HG02870 (cell line): ENCODE results near the gene NECTIN1.
A peak's percentile ranks its signal among the peaks of the same experiment; 100 is the strongest.

Source experiments
- ATAC-seq: cut with Tn5 transposase; IDR thresholded peaks from one replicate; pipeline ENCODE4 v1.9.1; 2021; ENCODE audit warnings: mild to moderate bottlenecking, moderate library complexity; ENCODE audit not compliant: unreplicated experiment

Gene NECTIN1

GRCh38 chr11:119737366-119738058 lies 8.5 kb upstream of the NECTIN1 start:
- no peak for ATAC-seq

GRCh38 chr11:119734788-119735187 lies 5.8 kb upstream of the NECTIN1 start:
- no peak for ATAC-seq

GRCh38 chr11:119730789-119731386 lies 1.9 kb upstream of the NECTIN1 start:
- ATAC-seq = no peak

- ATAC-seq = no peak
These were observed 1.1 kb upstream of the NECTIN1 start for GRCh38 chr11:119729951-119730613.

- peak; percentile 19 for ATAC-seq
These were observed 554 bp upstream of the NECTIN1 start for GRCh38 chr11:119729581-119729927.

GRCh38 chr11:119728211-119728626 lies 781 bp downstream of the NECTIN1 start:
- no peak for ATAC-seq

GRCh38 chr11:119727523-119728151 lies 1.4 kb downstream of the NECTIN1 start:
- ATAC-seq = no peak

GRCh38 chr11:119726585-119727522 lies 2.1 kb downstream of the NECTIN1 start:
- ATAC-seq = no peak

GRCh38 chr11:119726150-119726553 lies 2.8 kb downstream of the NECTIN1 start:
- no peak for ATAC-seq

GRCh38 chr11:119724956-119725355 lies 4.0 kb downstream of the NECTIN1 start:
- ATAC-seq = no peak

GRCh38 chr11:119723952-119724325 lies 5.1 kb downstream of the NECTIN1 start:
- ATAC-seq = no peak

GRCh38 chr11:119723243-119723951 lies 5.6 kb downstream of the NECTIN1 start:
- ATAC-seq = no peak

GRCh38 chr11:119722281-119722794 lies 6.7 kb downstream of the NECTIN1 start:
- ATAC-seq = no peak

GRCh38 chr11:119721129-119722120 lies 7.6 kb downstream of the NECTIN1 start:
- ATAC-seq = no peak

GRCh38 chr11:119720311-119720913 lies 8.6 kb downstream of the NECTIN1 start:
- ATAC-seq = no peak

- ATAC-seq = no peak
These were observed 11.0 kb downstream of the NECTIN1 start for GRCh38 chr11:119717839-119718534.

GRCh38 chr11:119716582-119717498 lies 12.2 kb downstream of the NECTIN1 start:
- no peak for ATAC-seq
